Activated CD8-positive, alpha-beta T cell treated with anti-CD3 and anti-CD28 coated beads for 36 hours (primary cell): Measurements from ENCODE around the gene CD9. TPM values are rescaled to one million over a fixed set of nuclear protein-coding genes. Genes with fewer than 3 reads are reported as not detected.

ENCODE experiments used
- ATAC-seq: fragments of 200-7000 bp; cut with Tn5 transposase; one replicate; pipeline ENCODE4 v1.10.0; 2021; ENCODE audit warnings: mild to moderate bottlenecking, moderate library complexity
- CTCF ChIA-PET: fragments of 350-600 bp; sonication (Branson Sonifier 250); formaldehyde crosslinking; loops from one replicate; lab custom pipeline; 2021; ENCODE audit warnings: antibody characterized with exemption; lab: Charles Lee
- POLR2A ChIA-PET: fragments of 350-600 bp; sonication (Branson Sonifier 250); formaldehyde crosslinking; loops from one replicate; lab custom pipeline; 2021; ENCODE audit warnings: antibody characterized with exemption; lab: Charles Lee
- DNase-seq: peaks from one replicate; pipeline ENCODE4 v3.0.0-alpha.2; 2020
- H3K27ac Mint-ChIP-seq: one replicate; pipeline ENCODE4 v1.8.0; 2021; ENCODE audit warnings: mild to moderate bottlenecking, mixed read lengths
- H3K27me3 Mint-ChIP-seq: one replicate; pipeline ENCODE4 v1.8.0; 2021; ENCODE audit warnings: mixed read lengths
- H3K36me3 Mint-ChIP-seq: one replicate; pipeline ENCODE4 v1.8.0; 2021; ENCODE audit warnings: low read depth, mixed read lengths
- H3K4me1 Mint-ChIP-seq: one replicate; pipeline ENCODE4 v1.8.0; 2021; ENCODE audit warnings: low read depth, mixed read lengths
- H3K4me3 Mint-ChIP-seq: one replicate; pipeline ENCODE4 v1.8.0; 2021; ENCODE audit warnings: mild to moderate bottlenecking, moderate library complexity, mixed read lengths
- H3K9me3 Mint-ChIP-seq: one replicate; pipeline ENCODE4 v1.8.0; 2021; ENCODE audit warnings: mixed read lengths
- CTCF ChIP-seq: fragments of 200-600 bp; IDR thresholded peaks from one replicate; pipeline ENCODE4 v1.8.0; 2022; ENCODE audit warnings: antibody characterized with exemption, mild to moderate bottlenecking
- intact Hi-C: fragments of 100-400 bp; cut with micrococcal nuclease; formaldehyde crosslinking; loops from one replicate; pipeline ENCODE4 v1.10.0; 2022
- total RNA-seq, 2 experiments: library from RNA; stranded (reverse); gene quantifications; one replicate each; pipeline ENCODE4 v1.2.3, GENCODE V29; 2021

Gene CD9
- total RNA-seq, 2 experiments from 2014 or later, result 9.1 to 9.2 TPM

DNA sequence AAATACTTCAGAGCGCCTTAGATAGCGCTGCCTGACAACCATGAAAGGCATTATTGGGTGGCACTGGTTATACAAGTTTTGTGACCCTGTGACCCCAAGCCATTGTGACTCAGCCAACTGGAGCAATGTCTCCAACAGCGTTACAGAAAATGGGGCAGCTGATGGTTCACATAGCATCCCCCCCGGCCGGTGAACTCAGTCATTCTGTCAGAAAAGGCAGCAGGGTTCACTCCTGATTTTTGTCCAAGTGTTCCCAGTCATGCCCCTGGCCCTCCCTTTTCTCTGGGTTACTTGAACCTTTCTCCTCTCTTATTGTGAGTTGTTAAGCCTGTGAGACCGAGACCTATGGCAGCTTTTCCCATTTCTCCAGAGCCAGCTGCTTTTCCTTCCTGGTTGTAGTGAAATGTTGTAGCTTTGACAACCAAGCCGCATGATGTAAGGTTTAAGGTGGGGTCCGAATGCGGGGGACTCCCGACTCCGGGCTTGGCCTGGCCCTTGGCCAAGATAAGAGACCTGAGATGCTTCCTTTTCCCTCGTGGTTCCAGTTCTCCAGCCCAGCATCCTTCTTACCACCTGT is 22.0 kb downstream of the CD9 start:
- CTCF ChIA-PET, result interaction anchor here (1.1 to 1.6 kb wide), 4 partner anchors 8 to 233 kb away, joined by 3 to 4 read pairs (median 3); partner anchors contain the start of gene CD9

GRCh38 chr12:6223545-6223944 is 23.3 kb downstream of the CD9 start:
- TF ChIP-seq CTCF, result no peak
- peaks cover 6% of the 10 kb centered on the region for H3K4me1 Mint-ChIP-seq
- intact Hi-C loops, result no loop called here
- CTCF ChIA-PET, result interaction anchor here (1.3 to 1.6 kb wide), 2 partner anchors 23 to 56 kb away, joined by 3 to 4 read pairs; partner anchors contain the start of gene CD9
- no peaks in the 10 kb centered on the region for H3K36me3 Mint-ChIP-seq
- no peaks in the 10 kb centered on the region for H3K9me3 Mint-ChIP-seq
- H3K27me3 Mint-ChIP-seq, result no peaks in the 10 kb centered on the region
- DNase-seq (no peak), ATAC-seq (no peak)
- POLR2A ChIA-PET, result no interaction called here
- no peak overlapping the region for H3K27ac Mint-ChIP-seq
- H3K4me3 Mint-ChIP-seq, result no peak overlapping the region

More for the DNA sequence above, 22.0 kb downstream of the CD9 start:
- DNase-seq, result no peak
- Mint-ChIP-seq H3K36me3 (no peaks in the 10 kb centered on the region), H3K4me1 (peaks cover 12% of the 10 kb centered on the region), H3K27ac (no peak overlapping the region), H3K9me3 (no peaks in the 10 kb centered on the region), H3K4me3 (no peak overlapping the region), H3K27me3 (no peaks in the 10 kb centered on the region)
- POLR2A ChIA-PET, result no interaction called here
- intact Hi-C loops, result no loop called here
- ATAC-seq, result no peak
- no peak for TF ChIP-seq CTCF

- Mint-ChIP-seq H3K27ac (no peak overlapping the region), H3K4me3 (no peak overlapping the region), H3K4me1 (peaks cover 6% of the 10 kb centered on the region), H3K36me3 (no peaks in the 10 kb centered on the region), H3K27me3 (no peaks in the 10 kb centered on the region), H3K9me3 (no peaks in the 10 kb centered on the region)
- CTCF ChIA-PET, result interaction anchor here (1.3 to 1.6 kb wide), 3 partner anchors 24 to 55 kb away, joined by 3 to 6 read pairs (median 4); no protein-coding TSS in a partner anchor
- no peak for TF ChIP-seq CTCF
- POLR2A ChIA-PET, result no interaction called here
- intact Hi-C loops, result no loop called here
- DNase-seq (no peak), ATAC-seq (no peak)
These were observed 24.4 kb downstream of the CD9 start for GRCh38 chr12:6224550-6224949.

DNA sequence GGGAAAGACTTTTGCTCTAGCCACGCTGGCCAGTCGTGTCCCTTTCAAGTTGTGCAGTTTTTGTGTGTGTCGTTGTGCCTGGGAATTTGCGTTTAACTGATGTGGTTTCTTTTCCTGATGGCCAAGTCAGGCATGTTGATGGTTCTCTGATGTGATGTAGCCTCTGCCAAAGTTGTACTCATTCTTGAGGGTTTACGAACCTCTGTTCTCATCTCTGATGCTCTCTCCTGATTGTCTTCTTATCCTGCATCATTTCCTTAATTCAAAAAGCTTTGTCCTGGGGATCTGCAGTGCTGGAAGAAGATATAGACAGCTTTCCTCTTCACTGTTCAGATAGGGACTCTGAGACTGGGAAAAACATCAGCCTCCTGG is 25.4 kb downstream of the CD9 start:
- ChIA-PET CTCF (interaction anchor here (1.6 kb wide), 1 partner anchor 30 kb away, joined by 6 read pairs; no protein-coding TSS in a partner anchor), POLR2A (no interaction called here)

More for the DNA sequence above, 25.4 kb downstream of the CD9 start:
- no peaks in the 10 kb centered on the region for H3K27me3 Mint-ChIP-seq
- no peaks in the 10 kb centered on the region for H3K9me3 Mint-ChIP-seq
- intact Hi-C loops, result no loop called here
- H3K4me3 Mint-ChIP-seq, result no peak overlapping the region
- no peak overlapping the region for H3K27ac Mint-ChIP-seq
- H3K4me1 Mint-ChIP-seq, result peaks cover 8% of the 10 kb centered on the region
- no peak for ATAC-seq
- TF ChIP-seq CTCF, result no peak
- no peak for DNase-seq
- H3K36me3 Mint-ChIP-seq, result no peaks in the 10 kb centered on the region
